Forelimb muscle (tissue), 1 donor: Measurements from ENCODE around the gene SLC17A4. TPM values are rescaled to one million over a fixed set of nuclear protein-coding genes. Genes with fewer than 3 reads are reported as not detected.
"Not testable (repeated sequence)": the region's sequence is repeated elsewhere in the genome, so short reads cannot be mapped to it uniquely, and the experiment has no call there.

Experiments
- DNase-seq: peaks from one replicate; pipeline ENCODE4 v3.0.0-alpha.2; 2013; ENCODE audit warnings: low read depth
- polyA plus RNA-seq: library from polyadenylated mRNA; unstranded; fragments of 120-200 nt; gene quantifications from one replicate; pipeline ENCODE4 v1.2.1, GENCODE V29; 2013; ENCODE audit not compliant: insufficient read length

Gene SLC17A4
- polyA plus RNA-seq, 1 donor = not detected

DNA sequence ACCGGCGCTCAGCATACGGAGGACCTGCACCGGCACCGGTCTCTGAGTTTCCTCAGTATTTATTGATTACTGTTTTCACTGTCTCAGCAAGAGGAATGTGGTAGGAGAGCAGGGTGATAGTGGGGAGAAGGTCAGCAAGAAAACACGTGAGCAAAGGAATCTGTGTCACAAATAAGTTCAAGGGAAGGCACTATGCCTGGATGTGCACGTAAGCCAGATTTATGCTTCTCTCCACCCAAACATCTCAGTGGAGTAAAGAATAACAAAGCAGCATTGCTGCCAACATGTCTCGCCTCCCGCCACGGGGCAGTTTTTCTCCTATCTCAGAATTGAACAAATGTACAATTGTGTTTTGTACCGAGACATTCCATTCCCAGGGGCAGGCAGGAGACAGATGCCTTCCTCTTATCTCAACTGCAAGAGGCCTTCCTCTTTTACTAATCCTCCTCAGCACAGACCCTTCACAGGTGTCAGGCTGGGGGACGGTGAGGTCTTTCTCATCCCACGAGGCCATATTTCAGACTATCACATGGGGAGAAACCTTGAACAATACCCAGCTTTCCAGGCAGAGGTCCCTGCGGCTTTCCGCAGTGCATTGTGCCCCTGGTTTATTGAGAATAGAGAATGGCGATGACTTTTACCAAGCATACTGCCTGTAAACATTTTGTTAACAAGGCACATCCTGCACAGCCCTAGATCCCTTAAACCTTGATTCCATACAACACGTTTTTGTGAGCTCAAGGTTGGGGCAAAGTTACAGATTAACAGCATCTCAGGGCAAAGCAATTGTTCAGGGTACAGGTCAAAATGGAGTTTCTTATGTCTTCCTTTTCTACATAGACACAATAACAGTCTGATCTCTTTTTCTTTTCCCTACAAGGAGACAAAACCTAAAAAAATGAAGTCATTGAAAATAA lies 5.7 kb upstream of the SLC17A4 start:
- not testable (repeated sequence) for DNase-seq

DNA sequence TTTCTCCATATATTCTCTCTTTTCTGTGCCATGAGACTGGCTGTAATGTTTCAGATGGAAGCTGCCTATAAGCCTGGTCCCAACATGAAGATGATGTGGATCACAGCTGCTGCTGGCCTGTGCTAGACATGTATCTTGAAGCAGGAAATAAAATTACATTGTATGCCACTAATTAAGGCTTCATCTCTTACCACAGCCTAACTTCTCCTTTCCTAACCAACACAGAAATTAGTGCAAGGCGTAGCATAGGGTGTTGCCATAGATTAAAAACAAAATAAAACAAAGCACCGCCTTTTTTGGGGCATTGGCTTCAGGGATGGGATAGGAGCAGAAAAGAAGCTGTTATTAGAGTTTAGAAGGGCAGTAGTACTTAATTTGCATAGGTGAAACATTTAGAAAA lies 4.7 kb upstream of the SLC17A4 start:
- no peak for DNase-seq

DNA sequence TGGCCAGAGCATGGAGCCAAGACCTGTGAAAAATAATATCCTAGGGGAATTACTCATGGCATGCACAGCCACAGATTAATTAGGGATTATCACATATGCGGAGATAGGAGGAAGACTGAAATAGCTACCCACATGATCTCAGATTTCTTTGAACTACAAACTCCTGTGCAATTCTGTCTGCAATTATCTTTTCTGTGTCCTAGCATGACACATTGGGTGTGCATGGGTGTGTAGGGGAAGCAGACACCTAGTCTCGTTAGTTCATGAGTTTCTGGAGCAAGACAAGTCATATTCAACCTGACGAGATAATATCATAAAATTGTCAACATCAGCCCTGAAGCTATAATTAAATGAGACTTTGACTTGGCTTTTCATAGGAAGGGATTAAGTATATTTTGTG lies 3.6 kb upstream of the SLC17A4 start:
- no peak for DNase-seq

DNA sequence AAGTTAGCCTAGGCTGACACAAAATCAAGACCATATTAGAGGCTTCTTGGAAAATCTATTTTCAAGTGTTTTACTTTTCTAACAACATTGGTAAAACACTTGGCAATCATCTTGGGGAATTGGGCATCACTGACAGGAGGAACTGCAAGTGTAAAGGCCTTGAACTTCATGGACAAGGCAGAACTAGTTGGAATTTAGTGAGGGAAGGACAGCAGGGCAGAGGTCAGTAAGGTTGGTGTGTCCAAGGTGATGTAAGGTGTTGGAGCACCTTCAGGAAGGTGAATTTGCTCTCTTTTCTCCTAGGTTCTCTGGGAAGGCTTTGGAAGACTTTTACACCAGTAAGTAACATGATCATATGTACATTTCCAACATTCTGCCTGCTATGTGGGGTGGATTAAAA lies 1.5 kb upstream of the SLC17A4 start:
- DNase-seq = no peak

DNA sequence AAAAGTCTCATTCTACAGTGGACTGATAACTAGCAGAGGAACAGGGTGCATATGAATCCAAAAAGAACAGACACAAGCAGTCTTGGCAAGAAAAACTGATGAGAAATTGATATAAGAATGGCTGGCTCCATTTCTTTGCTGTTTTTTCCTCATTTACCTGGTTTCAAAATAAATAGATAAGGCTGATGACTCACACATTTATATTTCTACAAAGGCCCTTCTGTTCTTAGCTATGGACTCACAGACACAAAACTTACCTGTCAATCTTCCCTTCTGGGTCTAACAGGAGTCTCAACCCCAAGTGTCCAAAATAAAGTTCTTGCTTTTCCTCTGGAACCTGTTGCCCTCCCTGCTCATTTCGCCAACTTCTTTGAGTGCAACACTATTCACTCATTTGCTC lies 941 bp downstream of the SLC17A4 start:
- no peak for DNase-seq

DNA sequence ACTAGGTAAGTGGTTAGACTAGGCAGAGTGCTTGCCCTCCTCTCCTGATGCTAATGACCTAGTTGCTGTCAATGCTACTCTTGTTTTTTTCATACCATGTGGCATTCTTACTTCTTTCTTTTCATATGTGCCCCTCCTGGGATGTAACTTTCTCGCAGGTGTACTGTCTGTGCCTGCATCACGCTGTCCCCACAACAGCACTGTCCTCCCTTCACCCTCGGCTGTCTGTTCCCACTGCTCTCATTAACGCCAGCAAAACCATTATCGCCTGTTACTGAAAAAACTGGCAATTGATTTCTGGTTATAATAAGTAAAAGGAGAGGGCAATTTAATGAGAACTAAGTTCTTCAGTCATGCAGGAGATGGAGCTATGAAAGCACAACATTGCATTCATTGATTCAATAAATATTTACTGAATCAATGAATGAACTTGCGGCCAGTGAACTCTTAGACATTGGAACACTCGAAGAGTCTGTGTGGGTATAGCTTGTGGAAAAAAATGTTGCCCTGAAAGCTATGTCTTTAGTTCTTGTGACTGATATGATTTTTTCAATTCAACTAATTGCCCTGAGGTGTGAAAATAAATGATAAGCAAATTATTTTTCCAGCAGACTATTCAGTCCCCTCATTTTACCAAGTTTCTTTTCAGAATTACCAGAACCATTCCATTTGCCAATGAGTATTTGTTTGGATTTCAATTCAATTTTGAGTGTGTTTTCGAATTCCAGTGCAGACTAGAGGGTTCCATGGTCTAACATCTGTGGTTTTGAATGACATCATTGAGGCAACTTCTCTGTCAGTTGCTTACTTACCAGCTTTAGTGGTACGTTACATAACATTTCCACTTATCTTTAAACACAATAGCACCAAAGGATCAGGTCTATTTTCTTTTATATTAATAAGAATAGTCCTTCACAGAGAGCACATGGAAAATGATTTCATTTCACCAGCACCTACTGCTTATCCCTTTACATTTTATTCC lies 2.1 kb downstream of the SLC17A4 start:
- no peak for DNase-seq

DNA sequence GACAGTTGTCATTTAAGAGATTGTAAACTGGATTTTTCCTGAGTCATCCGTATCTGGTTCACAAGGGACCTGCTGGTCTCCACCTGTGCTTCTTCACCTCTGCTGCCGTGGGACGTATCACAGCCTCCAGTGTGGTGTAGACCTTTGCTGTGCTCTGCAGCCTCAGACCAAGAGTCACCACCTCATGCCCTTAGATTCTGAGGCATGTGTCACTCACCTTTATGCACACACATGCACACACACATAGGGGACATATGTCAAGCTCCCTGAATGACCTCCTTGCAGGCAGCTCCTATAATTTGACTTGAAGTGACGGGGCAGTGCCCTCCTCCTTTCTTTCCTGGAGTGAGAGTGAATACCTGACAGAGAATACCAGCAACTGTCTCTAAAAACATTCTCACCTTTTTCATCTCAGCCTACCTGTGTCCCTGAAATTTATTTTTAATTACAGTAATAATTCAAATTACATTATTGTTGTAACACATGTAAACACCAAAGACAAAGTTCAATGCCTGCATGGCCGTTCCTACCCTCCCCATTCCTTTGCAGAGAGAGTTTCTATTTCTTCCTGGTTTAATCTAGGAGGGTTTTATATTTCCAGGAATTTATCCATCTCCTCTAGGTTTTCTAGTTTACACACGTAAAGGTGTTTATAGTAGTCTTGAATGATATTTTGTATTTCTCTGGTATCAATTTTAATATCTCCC lies 3.5 kb downstream of the SLC17A4 start:
- DNase-seq = no peak

DNA sequence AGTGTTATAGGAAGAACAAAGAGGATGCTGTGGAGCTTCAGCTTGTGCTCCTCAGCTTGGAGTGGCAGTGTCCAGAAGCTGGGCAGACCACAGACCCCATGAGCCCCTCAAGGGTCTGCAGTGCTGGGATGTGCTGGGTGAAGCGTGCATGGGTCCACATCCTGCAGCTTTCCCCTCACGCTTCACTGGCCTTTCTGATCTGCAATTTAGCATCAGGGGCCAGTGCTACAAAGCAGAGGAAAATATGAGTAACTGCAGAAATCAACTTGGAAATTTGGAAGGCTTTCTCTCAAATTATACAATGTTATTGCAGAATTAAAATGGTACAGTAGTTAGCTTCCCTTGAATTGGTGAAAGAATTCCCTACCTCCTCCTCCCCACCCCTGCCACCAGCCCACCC lies 10.1 kb downstream of the SLC17A4 start:
- no peak for DNase-seq

DNA sequence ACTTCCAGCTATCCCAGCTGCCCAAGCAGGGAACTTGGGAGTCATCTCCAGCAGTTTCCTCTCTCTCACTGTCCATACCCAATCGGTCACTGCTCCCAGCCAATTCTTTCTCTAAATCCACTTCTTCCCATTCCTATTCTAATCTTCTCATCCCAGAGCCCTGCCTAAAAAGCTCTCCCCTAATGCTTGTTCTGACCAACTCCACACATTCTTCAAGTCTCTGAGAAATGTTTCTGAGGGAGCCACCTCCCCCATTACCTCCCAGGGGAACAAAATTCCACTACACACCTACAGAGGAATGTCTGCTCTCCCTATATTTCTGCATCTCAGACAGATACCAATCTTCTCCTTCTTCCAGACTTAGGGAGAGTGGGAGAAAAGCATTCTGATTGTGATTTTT lies 14.0 kb downstream of the SLC17A4 start:
- no peak for DNase-seq

DNA sequence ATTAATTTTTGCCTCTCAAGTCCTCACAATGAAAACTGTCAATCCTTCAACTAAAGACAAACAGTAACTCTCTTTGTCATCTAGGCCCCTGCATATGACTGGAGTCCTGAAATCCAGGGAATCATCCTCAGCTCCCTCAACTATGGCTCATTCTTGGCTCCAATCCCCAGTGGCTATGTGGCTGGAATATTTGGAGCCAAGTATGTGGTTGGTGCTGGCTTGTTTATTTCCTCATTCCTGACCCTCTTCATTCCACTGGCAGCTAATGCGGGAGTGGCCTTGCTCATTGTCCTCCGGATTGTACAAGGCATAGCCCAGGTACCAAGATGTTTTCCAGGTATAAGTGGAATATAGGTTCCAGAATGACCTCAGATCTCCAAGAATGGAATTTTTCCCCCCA lies 15.4 kb downstream of the SLC17A4 start:
- DNase-seq = no peak

DNA sequence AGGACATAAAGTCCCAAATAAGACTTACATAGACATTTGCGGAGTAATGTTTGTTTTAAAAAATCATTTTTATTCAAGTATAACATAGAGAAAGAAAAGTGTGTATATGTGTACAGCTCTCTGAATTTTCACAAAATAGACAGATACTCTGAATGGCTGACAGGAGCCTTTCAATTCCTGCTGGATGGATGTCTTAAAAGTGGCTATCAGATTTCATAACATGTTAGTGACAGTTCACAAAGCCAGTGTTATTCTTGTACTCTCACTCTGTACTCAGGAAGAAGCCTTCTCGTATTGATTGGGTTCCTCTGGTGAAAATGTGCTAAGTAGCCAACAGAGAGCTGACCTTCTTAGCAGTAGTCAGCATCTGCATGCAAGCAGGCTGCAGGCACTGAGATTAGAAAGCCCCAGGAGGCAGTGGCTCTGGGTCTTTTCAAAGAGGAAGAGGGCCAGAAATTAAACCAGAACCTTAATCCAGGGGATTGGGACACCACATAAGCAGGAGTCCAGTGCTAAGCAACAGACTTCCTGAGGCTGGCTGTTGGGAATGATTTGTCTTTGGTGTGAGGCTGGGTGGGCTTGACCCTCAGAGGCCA lies 19.7 kb downstream of the SLC17A4 start:
- no peak for DNase-seq

DNA sequence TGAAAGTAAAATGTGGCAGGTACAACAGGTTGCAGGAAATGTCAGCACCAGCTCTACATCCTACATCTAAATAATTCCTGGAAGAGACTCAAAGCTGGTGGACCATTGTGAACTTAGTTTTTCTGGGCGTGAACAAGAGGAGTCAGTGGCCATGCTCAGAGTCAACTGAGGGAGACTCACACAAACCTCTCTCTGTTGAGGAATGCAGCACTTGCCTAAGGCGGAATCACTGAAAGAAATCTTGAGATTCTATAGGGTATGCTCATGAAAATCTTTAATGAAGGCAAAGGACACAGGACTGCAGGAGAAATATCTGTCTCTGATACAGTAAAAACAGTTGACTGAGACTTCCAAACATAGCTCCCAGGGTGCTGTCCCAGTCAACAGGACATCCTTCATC lies 22.5 kb downstream of the SLC17A4 start:
- DNase-seq = no peak

DNA sequence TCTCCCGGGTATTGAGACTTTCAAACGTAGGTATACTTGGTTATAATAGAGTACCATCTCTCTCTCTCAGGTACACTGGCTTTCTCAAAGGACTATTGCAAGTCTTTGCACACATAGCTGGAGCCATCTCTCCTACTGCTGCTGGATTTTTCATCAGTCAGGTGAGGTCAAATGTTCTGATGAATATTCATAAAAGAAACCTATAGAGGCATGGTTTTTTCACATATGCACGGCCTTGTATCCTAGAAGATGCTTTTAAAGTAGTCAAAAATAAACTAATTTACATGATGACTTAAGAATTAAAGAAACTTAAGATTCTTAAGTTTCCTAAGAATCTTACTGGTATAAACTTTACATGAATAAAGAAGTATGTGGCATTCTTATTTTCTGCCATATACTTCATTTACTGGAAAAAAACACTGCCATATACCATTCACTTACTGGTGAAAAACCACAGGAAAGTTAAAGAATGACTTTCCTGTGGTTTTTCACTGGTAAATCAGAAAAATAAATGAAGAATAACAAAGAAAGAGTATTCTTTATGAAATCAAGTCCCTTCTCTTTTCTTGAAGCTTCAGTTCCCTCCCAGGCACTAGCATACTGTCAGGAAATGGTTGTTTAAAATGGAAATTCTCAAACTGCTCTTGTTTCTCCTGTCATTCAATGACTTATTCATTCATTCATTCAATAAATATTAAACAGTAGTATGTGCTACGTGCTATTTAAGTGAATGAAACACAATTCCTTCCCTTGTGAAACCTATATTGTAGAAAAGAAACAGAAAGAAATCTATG lies 23.5 kb downstream of the SLC17A4 start:
- DNase-seq = no peak

DNA sequence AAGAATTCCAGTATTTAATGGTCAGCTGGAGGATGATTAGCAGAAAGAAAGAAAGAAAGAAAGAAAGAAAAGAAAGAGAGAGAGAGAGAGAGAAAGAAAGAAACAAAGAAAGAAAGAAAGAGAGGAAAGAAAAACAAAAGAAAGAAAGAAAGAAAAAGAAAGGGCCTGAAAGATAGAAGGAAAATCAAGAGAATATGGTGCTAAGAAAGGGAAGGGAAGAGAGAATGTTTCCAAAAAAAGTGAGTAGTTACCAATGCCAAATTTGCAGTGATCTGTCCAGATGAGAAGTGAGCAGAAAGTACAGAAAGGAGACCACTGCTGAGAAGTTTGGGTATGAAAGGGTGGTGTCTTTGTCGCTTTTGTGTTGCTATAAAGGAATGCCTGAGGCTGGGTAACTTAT lies 26.6 kb downstream of the SLC17A4 start:
- DNase-seq = no peak

DNA sequence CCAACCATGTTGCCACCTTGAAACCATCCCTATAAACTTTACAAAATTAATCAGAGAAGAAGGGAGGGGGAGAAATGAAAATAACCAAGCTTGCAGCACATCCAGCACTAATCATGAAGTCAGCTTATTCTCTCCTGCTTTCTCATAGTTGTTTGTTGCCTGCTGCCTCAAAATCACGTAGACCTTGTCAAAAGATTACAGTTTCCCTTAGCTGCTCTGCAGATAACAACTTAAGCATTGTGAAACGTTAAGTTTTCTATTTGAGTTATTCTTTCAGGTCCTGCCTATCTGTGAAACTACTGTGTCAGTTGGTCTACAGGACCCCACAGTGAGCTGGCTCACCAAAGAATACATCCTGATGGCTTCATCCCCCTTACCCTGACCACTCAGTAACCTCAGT lies 32.9 kb downstream of the SLC17A4 start:
- no peak for DNase-seq

DNA sequence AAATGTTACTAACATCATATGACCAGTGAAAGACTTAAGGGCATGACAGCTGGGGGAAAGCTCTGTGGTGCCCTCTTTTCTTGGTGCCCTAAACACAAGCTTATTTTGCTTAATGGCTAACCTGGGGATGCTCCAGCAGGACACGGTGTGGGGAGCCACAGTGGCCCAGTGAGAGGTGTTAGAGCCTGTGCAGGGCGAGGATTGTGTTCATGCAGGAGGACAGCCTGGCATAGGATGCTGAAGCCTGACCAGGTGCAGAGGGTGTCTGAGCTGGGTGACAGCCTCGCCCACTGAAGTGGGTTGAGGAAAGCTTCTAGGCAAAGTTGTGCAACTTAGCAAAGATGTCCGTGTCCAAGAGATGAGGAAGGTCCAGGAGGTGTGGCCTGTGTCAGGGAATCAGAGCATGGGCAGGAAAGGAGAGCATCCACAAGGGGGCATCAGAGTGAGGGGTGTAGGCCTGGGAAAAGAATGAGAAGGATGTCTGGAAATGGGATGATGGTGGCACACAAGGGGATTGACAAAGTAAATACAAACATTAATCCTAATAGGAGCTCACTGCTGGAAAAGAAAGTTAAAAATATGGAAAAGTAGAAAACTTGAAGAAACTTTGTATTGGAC lies 33.9 kb downstream of the SLC17A4 start:
- DNase-seq = no peak

DNA sequence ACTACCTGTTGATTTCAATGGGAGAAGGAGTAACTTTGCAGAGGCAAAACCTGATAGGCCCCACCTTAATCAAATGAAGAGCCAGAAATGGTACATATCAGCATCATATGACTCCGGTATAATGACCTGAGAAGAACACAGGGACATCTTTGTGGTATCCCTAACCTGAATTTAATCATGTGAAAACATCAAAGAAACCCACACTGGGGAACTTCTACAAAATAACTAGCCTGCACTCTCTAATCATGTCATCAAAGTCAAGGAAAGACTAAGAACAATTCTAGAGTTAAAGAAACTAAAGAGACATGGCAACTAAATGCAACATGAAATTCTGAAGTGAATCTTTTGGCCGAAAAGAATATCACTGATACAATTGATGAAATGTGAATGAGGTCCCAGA lies 34.9 kb downstream of the SLC17A4 start:
- no peak for DNase-seq

DNA sequence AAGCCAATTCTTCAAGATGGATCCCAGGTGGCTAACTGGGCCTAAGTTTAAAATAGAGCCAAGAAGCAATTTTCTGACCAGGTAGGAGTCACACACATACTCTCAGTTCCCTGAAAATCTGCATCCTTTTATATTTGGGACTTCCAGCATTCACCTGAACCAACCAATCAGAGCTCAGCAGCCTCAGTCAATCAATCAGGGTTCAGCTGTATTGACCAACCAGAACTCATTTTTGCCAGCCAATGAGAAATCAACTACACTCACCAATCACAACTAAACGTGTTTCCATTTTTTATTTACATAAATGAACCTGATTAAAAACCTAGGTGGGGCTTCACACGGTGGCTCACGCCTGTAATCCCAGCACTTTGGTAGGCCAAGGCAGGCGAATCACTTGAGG lies 37.5 kb downstream of the SLC17A4 start:
- DNase-seq = no peak

DNA sequence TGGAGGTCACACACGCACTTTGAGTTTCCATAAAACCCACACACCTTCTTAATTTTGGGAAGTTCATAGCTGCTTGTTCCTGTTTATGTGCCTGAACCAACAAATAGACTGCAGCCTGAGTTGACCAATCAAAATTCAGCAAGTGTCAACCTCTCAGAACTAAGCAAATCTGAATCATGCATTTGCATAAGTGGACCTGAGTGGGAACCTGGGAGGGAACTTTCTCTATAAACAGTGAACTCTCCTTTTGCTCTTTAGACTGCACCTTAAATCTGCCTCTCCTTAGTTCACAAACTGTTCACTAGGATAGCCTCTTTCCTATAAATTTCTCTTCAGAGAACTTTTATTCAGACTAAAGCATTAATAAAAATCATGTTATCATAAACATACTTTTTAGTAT lies 39.4 kb downstream of the SLC17A4 start:
- DNase-seq = no peak

DNA sequence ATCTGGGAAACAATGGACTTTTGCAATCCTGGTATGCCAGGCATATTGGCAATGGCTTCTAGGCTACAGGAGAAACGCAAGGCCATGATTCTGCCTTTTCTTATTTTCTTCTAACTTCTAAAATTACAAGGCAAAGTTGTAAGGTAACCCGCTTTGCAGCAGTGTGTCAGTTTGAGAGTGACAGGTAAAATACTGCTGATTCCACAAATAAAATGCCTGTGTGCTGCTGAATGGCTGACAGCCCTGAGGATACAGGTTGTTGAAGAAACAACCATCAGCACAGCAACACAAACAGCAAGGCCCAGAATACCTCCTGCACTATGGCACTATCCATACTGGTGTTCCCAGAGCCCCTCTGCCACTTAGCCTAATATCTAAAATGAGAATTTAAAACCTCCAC lies 40.2 kb downstream of the SLC17A4 start:
- no peak for DNase-seq
